GM19372 (cell line): Measurements from ENCODE around the gene GRK4.
"Not testable (repeated sequence)": the region's sequence is repeated elsewhere in the genome, so short reads cannot be mapped to it uniquely, and the experiment has no call there.

Experiments
- ATAC-seq: cut with Tn5 transposase; IDR thresholded peaks from one replicate; pipeline ENCODE4 v1.9.1; 2021; ENCODE audit warnings: mild to moderate bottlenecking, low read depth, moderate library complexity; ENCODE audit not compliant: unreplicated experiment

GRK4 gene

DNA sequence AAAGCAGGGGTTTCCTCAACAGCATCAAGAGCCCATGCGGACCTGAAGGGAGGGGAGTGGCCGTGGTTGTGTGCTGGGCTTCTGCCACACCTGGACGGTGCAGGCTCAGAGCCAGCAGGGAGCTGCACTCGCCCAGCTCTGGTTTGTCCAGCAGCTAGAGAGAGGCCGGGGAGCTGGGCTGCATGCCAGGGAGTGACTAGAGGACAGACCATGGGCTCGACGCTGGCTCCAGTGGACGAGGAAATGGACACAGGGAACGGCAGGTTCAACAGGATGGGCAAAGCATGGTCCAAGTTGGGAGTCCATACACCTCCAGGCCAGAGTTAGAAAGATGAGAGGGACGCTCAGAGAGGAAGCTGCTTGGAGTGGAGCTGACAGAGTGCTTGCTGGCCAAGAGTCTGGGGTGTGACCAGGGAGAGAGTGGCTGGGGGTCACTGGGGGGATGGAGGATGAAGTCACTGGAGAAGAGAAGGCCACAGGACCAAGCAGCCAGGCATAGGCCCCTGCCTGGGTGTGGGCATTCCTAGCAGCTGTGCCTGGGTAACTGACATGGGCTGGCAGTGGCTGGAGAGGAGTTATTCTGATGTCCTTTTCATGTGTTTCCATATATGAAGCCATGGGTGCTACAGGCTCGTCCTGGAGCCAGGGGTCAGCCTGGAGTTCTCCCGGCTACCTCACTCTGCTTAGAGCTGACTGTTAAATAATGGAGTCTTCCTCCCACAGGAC lies 68.1 kb downstream of the GRK4 start:
- no peak for ATAC-seq

DNA sequence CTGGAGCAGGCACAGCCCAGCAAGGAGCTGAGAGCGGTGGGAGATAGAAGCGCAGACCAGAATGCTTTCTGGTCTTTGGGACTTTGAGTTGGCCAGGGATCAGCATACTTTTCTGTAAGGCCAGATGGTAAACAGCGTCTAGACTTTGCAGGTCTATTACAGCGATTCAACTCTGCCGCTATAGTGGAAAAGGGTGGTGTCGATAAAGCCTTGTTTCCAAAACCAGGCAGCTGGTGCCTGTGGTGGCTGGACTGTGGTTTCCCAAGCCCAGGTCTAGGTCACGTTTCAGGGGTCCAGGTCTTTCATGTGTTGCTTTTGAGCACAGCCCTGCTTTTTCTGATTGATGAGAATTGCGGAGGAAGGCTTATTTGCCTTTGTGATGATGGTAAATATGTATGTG lies 70.9 kb downstream of the GRK4 start:
- no peak for ATAC-seq

DNA sequence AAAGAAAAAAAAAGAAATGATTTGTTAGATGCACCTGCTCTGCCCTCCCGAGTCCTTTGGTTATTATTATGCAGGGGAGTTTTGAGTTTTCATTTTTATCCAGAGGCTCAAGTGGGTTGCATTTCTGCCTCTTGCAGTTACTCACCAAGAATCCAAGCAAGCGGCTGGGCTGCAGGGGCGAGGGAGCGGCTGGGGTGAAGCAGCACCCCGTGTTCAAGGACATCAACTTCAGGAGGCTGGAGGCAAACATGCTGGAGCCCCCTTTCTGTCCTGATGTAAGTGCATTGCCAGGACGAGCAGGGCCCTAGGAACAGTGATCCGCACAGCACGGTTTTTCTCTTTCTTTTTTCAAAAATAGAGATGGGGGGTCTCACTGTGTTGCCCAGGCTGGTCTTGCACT lies 71.9 kb downstream of the GRK4 start:
- no peak for ATAC-seq

DNA sequence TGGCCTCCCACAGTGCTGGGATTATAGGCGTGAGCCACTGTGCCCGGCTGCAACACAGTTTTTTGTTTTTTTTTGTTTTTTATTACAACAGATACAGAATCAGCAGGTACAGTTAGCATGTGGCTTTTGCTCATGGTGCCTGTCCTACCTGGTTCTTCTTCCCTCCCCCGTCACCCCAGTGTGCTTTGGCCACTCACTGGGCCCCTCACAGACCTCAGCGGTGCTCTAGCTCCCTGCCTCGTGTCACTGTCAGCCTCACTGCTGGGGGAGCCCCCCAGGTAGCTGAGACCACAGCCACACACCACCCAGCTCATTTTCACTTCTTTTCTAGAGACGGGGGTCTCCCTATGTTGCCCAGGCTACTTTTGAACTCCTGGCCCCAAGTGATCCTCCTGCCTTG lies 72.3 kb downstream of the GRK4 start:
- ATAC-seq: no peak

DNA sequence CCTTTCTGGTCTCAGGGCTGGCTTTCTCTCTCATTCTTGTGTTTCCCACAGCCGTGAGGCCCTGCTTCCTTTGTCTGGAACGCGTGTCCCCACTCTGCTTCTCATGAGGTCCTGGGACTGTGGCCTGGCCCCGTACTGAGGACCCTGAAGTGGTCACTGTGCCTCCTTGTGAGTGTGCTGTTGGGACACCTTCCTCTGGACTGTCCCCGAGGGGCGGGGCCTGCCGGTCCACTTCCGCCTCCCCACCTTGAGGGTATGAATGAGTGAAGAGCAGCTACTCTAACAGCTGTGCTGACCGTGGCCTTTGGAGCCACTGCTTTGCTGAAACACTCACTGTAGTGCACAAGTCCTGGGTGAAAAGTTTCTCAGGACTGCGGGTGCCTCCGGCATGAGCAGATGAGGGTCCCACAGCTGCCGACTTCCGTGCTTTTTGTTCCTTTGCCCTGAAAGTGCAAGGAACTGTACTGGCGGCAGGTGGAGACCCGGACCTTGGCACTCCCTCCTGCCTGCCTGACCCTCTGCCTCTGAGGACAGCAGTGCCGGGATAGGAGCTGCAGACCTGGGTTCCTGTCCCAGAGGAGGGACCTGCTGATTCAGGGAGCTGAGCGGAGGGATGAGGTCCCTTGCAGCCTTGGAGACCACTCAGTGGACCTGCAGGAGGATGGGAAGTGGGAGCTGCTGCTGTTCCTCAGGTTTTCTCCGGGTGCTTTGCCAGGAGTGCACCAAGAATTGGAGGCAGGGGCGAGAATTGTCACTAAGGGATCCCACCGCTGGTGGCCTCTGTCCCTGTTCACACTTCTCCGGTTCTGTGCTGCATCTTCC lies 73.0 kb downstream of the GRK4 start:
- ATAC-seq: no peak

DNA sequence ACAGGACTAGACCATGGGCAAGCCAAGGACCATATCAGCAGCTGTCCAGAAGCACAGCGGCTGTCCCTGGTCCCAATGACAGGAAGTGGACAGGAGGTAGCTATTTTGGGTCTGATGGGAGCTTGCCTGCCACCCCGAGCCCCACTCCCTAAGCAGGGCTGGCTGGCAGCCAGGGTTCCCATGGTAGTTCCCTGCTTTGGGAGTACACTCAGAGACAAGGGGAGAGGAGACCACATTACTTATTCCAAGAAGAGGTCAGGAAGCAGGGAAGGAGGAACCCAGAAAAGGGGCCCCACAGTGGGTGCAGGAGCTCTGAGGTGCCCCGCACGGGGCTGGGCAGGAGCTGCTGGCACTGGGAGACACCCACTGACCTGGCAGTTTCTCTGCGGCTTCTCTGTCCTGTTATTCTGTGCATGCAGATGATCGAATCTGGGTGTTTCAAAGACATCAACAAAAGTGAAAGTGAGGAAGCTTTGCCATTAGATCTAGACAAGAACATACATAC lies 74.6 kb downstream of the GRK4 start:
- ATAC-seq: no peak

DNA sequence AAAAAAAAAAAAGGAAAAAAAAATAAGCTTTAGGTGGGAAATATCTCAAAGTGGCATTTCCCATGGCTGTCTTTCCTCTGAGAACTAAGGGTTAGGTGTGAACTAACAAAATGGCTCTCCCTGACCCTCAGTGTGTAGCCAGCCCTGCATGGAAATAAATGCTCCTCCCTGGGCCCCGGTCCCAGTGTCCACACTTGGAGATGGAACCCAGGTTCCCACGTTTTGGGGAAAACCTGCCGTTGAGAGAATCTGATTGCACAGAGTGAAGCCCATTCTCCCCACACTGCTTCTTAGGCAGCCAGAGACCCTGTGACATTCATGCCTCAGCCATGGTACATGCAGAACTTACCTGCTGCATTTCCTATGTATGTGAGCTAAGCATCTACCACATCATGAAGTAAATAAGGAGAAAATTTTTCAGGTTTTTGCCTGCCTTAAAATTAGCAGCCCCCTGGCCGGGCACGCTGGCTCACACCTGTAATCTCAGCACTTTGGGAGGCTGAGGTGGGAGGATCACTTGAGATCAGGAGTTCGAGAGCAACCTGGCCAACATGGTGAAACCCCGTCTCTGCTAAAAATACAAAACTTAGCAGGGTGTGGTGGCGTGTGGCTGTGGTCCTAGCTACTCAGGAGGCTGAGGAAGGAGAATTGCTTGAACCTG lies 76.5 kb downstream of the GRK4 start:
- no peak for ATAC-seq

DNA sequence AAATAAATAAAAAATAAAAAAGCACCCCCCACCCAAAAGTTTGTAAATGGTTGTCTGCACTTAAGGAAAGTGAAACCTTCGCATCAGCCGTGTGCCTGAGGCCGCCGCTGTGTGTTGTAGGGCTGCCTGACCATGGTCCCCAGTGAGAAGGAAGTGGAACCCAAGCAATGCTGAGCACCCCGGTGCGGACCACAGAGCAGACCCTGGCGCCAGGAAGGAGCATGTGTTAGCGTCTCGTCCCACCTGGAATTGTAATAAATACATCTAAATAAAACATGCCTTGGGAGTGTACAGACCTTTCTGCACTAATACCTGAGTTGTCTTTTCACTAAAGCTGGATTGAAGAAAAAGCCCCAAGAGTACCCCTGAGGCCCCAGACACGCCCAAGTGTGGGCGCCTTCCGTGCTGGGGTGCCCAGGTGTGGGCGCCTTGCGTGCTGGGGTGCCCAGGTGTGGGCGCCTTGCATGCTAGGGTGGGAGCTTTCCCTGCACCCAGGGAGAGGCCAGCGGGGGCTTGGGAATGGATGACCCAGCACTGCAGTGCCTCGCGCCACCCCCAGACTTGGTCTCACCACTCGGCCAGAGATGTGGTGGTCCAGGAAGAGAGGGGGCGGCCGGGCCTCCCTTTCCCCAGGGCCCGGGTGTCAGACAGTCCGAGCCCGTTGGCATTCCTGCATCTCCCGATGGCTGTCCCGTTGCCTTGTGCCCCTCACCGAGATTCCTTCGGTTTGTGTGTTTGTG lies 77.3 kb downstream of the GRK4 start:
- peak; percentile 46 for ATAC-seq

DNA sequence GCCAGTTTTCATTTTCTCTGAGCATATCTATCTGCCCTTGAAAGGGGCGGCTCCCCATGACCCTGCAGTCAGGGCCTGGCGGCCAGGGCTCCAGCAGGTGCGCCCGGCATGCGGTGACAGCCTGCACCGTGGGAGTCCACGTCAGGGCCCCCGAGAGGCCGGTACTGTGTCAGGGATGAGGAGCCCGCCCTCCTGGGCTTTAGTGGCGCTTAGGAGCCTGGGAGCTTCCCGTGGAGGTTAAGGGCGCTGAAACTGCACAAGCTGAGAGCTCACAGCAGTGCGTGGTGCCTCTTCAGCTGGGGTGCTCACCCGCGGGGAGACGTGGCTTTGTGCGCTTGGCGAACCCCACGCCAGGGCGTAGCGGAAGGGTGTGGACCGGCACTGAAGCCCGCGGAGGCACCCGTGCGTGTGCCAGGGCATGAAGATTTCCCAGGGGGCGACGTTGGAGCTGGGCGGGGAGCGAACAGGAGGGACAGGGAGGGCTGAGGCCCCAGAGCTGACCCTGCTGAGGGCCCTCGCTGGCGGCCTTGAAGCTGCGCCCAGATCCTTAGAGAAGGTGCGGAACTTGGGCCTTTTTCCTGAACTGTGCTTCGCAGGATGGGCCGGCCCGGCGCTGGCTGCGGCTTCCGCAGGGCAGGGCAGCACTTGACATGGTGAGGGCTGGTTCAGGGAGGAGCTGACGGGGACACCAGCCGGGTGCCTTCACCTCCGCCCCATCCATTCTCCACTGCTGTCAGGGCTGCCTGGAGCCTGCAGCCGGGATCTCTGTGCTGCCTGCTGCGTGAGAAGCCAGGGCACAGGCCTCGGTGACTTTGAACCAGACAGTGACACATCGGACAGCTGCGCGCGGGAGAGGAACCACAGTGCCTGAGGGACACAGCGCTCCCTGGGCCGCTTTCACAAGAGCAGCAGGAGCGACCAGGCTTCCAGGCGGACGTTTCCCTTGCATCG lies 78.1 kb downstream of the GRK4 start:
- ATAC-seq: no peak

DNA sequence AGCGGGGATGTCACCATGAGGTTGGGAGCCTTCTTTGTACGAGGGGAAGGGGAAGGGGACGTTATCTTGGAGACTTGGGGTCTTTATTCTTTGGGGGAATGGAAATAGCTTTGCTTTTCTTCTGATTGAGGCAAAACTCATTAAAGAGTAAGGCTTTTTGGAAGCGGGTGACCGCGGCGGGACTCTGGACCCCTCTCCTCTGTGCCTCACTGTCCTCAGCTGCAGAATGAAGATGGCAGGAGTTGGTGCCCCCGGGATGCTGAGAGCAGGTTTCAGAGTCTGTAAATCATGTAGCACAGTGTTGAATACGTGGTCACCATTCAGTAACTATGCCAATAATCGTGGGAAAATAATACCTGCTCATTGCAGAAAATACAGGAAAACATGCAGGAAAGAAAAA lies 78.9 kb downstream of the GRK4 start:
- no peak for ATAC-seq

DNA sequence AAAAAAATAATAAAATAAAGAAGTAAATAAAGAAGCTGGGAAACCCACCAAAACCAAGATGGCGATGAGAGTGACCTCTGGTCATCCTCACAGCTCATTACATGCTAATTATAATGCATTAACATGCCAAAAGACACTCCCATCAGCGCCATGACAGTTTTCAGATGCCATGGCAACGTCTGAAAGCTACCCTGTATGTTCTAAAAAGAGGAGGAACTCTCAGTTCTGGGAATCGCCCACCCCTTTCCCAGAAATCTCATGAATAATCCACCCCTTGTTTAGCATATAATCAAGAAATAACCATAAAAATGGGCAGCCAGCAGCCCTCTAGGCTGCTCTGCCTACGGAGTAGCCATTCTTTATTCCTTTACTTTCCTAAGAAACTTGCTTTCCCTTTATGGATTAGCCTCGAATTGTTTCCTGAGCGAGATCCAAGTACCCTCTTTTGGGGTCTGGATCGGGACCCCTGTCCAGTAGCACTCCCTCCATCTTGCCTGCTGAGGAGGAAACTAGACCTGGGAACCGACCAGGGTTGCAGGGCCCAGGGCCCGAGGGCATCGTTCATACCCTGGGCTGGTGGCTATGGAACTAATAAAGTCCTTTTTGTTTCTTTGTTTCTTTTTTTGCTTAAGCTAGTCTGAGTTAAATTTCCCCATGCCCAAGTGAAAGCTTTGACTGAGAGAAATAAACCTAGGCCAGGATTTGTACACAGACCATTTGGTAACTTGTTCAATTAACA lies 80.1 kb downstream of the GRK4 start:
- no peak for ATAC-seq

DNA sequence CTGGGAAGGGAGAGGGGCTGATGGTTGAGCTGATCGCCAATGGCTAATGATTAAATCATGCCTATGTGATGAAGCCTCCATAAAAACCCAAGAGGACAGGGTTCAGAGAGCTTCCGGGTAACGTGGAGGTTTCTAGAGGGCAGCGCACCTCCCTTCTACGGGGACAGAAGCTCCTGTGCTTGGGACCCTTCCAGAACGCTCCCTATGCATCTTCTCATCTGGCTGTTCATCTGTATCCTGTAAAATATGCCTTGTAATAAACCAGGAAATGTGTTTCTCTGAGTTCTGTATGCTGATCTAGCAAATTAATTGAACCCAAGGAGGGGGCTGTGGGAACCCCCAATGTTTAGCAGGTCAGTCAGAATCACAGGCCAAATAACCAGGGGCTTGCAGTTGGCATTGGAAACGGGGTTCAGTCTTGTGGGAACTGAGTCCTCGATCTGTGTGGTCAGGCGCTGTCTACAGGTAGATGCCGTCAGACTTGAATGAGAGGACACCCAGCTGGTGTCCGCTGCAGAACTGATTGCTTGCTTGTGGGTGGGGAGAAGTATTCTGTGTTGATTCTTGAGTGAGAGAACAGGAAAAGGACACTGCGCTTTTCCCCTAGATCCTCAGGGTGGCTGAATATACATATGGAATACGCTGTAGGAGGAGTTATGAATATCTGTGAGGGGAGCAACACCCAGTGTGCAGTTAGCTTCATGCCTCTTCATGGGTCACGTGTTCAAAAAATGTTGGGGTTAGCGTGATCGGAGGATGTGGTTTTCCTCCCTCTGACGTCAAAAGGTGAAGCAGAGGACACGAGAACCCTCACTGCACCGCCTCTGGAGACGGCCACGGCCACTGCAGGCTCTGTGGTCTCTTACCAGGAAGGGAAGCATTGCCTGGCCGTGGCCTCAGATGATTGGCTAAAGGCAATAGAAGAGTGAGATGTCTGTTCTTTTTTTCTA lies 81.8 kb downstream of the GRK4 start:
- ATAC-seq: no peak

DNA sequence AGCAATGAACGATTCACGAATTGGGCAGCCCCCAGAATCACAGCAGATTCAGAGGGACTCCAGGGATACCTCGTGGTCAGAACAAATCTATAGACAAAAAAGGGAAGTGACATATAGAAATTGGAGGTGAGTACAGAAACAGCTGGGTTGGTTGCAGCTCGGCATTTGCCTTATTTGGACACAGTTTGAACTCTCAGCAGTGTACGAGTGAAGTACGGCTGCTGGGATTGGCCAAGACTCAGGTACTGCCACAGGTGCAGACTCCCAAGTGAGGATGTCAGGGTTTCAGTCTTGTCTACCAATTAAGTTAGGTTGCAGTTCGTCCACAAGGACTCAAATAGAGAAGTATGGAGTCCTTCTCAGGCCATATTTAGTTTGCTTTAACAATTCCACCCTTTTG lies 82.8 kb downstream of the GRK4 start:
- ATAC-seq: no peak

DNA sequence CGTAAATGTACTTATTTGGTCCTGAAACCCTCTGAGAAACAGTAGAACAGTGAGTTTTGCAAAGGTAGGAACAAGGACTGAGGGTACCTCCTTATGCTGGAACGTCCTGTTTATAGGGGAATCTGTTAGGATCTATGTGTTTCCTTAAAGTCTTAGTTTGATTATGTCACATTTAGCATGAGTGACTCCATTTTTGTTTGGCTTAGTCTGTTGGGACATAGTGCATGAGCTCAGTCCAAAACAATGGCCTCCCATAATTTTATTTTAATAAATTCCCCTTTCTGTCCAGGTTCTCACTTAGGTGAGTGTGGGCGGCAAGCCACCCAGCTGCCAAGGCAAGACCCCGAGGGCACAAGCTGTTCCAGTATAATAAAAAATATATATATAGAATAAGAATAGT lies 83.3 kb downstream of the GRK4 start:
- no peak for ATAC-seq

DNA sequence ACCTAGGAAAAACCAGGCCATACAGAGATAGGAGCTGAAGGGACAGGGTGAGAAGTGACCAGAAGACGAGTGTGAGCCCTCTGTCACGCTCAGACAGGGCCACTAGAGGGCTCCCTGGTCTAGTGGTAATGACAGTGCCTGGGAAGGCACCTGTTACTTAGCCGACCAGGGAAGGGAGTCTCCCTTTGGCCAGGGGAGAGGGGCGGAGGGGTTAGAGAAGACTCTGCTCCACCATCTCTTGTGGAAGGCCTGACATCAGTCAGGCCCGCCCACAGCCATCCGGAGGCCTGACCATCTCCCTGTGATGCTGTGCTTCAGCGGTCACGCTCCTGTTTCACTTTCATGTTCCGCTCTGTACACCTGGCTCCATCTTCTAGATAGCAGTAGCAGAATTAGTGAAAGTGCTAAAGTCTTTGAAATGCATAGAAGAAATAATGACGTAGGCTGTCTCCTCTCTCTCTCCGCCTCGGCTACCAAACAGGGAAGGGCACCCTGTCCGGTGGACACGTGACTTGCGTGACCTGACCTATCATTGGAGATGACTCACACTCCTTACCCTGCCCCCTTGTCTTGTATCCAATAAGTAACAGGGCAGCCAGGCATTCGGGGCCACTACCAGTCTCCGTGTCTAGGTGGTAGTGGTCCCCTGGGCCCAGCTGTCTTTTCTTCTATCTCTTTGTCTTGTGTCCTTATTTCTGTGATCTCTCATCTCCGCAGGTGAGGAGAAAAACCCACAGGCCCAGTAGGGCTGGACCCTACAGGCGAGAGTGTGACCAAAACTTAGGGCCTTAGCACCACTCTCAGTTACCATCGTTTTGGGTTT lies 84.3 kb downstream of the GRK4 start:
- peak; percentile 93 for ATAC-seq

DNA sequence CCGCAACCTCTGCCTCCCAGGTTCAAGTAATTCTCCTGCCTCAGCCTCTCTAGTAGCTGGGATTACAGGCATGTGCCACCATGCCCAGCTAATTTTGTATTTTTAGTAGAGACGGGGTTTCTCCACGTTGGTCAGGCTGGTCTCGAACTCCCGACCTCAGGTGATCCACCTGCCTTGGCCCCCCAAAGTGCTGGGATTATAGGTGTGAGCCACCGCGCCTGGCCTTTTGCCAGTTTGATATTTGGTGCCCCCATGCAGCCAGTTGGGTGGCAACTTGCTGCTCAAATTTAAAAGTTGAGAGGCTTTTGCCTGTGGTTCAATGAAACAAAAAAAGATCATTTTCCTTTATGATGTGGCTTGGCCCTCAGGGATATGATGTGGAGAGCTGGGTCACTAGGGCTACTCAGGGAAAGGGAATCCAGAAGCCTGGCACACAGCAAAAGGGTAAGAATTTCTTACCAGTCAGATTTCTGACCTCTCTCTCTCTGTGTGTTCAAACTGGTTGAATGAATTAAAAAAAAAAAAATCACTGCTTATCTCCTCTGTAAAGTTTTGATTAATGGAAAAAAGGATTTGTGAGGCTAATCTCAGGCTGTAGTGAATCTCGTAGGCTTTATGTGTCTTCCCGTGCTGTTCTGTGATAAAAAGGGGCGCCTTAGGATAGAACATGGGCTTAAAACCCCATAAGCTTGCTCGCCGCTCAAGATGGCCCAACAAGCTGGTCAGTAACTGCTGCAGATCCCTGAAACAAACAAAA lies 87.9 kb downstream of the GRK4 start:
- not testable (repeated sequence) for ATAC-seq
